Measurements from ENCODE around the gene SLC22A12.
A peak's percentile ranks its signal among the peaks of the same experiment; 100 is the strongest.

The SLC22A12 gene

GRCh38 chr11:64648551-64648950, 57.5 kb downstream of the SLC22A12 start:
- Histone ChIP-seq H3K27me3 (ENCODE audit: control insufficient read depth, insufficient read depth, low read length) (peaks cover 32% of the 10 kb centered on the region), H3K9me3 (ENCODE audit: control insufficient read depth, insufficient read depth, low read length) (no peaks in the 10 kb centered on the region)

GRCh38 chr11:64649291-64649697, 58.3 kb downstream of the SLC22A12 start:
- H3K9me3 ChIP-seq (ENCODE audit: control insufficient read depth, insufficient read depth, low read length) = no peaks in the 10 kb centered on the region
- H3K4me1 ChIP-seq (ENCODE audit: control insufficient read depth, insufficient read depth, low read length) = peaks cover 11% of the 10 kb centered on the region
- H3K4me3 ChIP-seq (ENCODE audit: low read depth, low read length) = peak overlapping the region; percentile 38
- peaks cover 26% of the 10 kb centered on the region for H3K27me3 ChIP-seq (ENCODE audit: control insufficient read depth, insufficient read depth, low read length)
- no peaks in the 10 kb centered on the region for H3K36me3 ChIP-seq (ENCODE audit: control insufficient read depth, insufficient read depth, low read length)
- H3K9ac ChIP-seq (ENCODE audit: low read depth, low read length) = no peak overlapping the region

More at GRCh38 chr11:64648551-64648950, 57.5 kb downstream of the SLC22A12 start:
- no peak overlapping the region for H3K9ac ChIP-seq (ENCODE audit: low read depth, low read length)
- no peaks in the 10 kb centered on the region for H3K36me3 ChIP-seq (ENCODE audit: control insufficient read depth, insufficient read depth, low read length)
- no peak overlapping the region for H3K4me3 ChIP-seq (ENCODE audit: low read depth, low read length)
- H3K4me1 ChIP-seq (ENCODE audit: control insufficient read depth, insufficient read depth, low read length) = peaks cover 15% of the 10 kb centered on the region

GRCh38 chr11:64650923-64651523, 60.0 kb downstream of the SLC22A12 start:
- Histone ChIP-seq H3K4me1 (ENCODE audit: control insufficient read depth, insufficient read depth, low read length) (peaks cover 5% of the 10 kb centered on the region), H3K4me3 (ENCODE audit: low read depth, low read length) (no peak overlapping the region), H3K27me3 (ENCODE audit: control insufficient read depth, insufficient read depth, low read length) (peaks cover 12% of the 10 kb centered on the region), H3K9ac (ENCODE audit: low read depth, low read length) (no peak overlapping the region), H3K9me3 (ENCODE audit: control insufficient read depth, insufficient read depth, low read length) (no peaks in the 10 kb centered on the region), H3K36me3 (ENCODE audit: control insufficient read depth, insufficient read depth, low read length) (no peaks in the 10 kb centered on the region)
